Vagina (tissue), 2 donors: ENCODE measurements around the gene ARL5A.

ENCODE experiments used
- POLR2A ChIP-seq, 2 donors: fragments of 450-650 bp; IDR thresholded peaks; one replicate each; pipeline ENCODE4 v1.6.1; 2017; ENCODE audit warnings: antibody characterized with exemption in 2 of 2, mild to moderate bottlenecking in 2 of 2, moderate library complexity in 2 of 2
- TF ChIP-seq, protein P1 (sequence below), 3 experiments: fragments of 450-650 bp in 2 of 3; fragments of 200-600 bp in 1 of 3; sonication (generic) in 1 of 3; IDR thresholded peaks; one replicate each; pipeline ENCODE4 v1.5.1; 2017 to 2019; ENCODE audit warnings: antibody characterized with exemption in 3 of 3, mild to moderate bottlenecking in 2 of 3, moderate library complexity in 2 of 3

- TF ChIP-seq, protein P1, sequence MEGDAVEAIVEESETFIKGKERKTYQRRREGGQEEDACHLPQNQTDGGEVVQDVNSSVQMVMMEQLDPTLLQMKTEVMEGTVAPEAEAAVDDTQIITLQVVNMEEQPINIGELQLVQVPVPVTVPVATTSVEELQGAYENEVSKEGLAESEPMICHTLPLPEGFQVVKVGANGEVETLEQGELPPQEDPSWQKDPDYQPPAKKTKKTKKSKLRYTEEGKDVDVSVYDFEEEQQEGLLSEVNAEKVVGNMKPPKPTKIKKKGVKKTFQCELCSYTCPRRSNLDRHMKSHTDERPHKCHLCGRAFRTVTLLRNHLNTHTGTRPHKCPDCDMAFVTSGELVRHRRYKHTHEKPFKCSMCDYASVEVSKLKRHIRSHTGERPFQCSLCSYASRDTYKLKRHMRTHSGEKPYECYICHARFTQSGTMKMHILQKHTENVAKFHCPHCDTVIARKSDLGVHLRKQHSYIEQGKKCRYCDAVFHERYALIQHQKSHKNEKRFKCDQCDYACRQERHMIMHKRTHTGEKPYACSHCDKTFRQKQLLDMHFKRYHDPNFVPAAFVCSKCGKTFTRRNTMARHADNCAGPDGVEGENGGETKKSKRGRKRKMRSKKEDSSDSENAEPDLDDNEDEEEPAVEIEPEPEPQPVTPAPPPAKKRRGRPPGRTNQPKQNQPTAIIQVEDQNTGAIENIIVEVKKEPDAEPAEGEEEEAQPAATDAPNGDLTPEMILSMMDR (IDR thresholded peaks at IDR 0.05) = no peak
- TF ChIP-seq POLR2A (IDR thresholded peaks at IDR 0.05) = no peak
Measured at GRCh38 chr2:151842830-151843690, 14.8 kb upstream of the ARL5A start.
